ENCODE data around the gene STUM.
"Not testable (repeated sequence)": the region's sequence is repeated elsewhere in the genome, so short reads cannot be mapped to it uniquely, and the experiment has no call there.

Gene STUM

DNA sequence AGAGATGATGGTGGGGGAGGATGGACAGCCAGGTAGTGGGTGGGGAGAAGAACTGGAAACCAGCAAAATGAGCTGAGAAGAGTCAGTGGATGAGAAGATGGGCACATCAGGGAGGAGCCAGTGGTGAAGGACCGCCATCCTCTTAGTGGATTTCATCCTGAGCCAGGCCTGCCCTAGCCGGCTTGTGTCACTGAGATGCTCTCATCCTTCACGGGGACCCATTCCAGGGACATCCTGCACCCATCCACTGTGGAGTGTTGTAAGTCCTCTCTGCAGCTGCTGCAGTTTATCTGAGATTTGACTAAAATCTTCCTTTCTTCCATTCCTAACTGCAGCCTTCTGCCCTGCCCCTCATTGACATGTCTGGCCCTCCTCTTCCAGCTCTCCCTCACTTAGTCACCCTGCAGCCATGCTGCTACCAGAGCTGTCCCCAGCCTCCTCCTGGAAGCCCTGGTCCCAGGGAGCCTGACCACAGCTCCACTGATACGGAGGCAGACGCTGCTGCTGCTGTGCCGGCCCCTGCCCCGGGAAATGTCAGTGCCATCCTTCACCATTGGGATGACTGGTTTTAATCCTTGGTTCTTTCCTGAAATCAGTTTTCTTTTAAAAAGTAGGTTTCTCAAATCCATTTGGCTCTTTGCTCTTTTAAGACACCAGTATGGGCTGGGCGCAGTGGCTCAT, 33.2 kb downstream of the STUM start:
- DNase-seq (ENCODE audit: low read depth in 2 of 2) = no peak

DNA sequence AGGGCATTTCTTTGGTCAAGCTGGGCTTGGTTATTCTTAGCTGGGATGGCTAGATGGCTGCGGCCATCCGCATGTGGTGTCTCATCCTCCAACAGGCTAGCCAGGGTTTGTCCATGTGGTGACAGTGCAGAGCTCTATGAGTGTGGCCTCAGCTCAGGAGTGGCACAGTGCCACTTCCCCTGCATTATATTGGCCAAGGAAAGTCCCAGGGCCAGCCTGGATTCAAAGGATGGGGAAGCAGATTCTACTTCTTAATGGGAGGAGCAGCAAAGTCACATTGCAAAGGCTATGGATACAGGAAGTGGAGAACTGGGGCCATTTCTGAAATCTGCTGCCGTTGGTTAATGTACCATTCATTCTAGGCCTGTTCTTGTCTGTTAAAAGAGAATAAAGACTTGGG, 34.4 kb downstream of the STUM start:
- no peak for DNase-seq (ENCODE audit: low read depth in 2 of 2)

- DNase-seq (ENCODE audit: low read depth in 2 of 2) = no peak
These were observed 35.6 kb downstream of the STUM start for GRCh38 chr1:226584164-226584563.

DNA sequence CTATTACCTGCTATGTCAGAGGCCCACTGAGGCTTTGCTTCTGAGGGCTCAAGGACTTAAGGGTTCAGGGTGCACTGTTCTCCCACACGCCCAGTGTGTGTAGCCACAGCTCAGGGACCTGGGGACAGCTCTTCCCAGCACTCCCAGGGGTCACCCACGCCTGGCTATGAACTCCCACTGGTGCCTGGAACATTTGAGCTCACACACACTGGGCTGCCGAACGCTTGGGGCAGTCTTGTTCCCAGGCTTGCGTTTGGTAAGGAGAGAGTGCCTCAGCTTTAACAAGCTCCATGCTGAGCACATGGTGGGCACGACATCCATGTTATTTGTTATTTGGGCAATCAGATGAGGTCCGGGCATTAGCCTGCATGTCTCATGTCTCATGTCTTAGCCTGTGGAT, 37.6 kb downstream of the STUM start:
- no peak for DNase-seq (ENCODE audit: low read depth in 2 of 2)

GRCh38 chr1:226586650-226587422, 38.3 kb downstream of the STUM start:
- no peak for DNase-seq (ENCODE audit: low read depth in 2 of 2)

DNA sequence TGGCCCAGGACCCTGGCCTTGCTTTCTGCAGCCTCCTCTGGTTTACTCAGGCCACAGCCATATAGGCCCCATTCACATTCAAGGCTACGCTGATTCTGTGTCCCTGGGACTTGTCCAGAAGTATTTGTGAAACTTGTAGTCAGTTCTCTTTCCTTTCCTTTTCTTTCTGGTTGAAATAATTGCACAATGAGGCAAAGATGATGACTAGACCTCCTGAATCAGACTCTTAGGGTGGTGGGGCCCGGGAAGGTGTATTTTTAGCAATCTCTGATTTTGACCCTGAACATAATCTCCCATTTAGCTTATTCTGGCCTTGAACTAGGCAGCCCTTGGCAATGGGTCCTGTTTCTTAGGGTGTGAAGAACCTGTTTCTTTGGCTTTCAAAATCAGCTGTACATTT, 39.9 kb downstream of the STUM start:
- DNase-seq (ENCODE audit: low read depth in 2 of 2) = no peak

DNA sequence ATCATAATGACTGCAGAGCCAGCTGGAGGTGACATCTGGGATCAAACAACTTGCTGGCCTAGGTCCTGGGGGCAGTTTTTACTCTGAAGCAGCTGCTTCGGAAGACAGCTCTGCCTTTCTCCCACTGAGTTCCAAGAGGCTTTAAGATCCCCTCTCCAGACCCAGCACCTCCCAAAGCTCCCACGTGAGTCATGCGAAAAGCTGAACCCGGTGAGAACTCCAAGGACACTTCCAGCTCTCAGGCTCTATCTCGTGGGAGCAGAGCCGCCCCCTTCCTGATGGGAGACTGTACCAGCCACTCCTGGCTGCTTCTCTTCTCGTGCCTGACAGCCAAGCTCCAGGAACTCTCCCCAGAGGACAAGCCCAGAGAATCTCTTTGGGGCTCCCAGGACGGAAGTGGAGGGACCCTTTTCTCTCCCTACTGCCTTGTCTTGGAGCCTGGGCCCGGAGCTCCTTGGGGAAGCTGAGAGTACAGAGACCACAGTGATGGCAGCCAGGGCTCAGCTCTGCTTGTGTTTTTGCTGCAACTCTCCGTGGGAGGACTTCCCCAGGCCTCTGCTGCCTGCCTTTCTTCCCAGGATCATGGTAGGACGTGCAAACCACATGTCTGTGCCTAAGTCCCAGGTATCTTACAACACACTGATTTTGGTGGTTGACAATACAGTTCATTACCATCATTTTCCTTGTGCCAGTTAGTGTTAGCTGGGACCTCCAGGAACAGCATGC, 40.6 kb downstream of the STUM start:
- no peak for DNase-seq (ENCODE audit: low read depth in 2 of 2)

DNA sequence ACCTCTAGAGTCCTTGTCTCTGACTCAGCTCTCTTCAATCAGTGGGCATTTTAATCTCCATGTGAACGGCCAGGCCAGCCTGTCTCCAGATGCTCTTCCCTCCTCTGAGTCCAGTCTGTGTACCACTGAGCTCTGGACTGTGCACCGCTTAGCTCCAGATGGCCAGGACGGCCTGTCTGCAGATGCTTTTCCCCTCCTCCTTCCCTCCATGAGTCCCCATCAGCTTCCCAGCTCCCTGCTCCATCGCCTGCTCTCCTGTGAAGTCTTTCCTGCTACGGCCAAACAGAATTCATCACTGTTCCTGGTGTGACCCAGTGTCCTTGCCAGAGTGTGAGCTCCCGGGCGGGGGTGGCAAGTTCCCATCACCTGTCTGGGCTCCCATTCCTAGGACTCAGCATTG, 42.0 kb downstream of the STUM start:
- DNase-seq (ENCODE audit: low read depth in 2 of 2) = no peak

DNA sequence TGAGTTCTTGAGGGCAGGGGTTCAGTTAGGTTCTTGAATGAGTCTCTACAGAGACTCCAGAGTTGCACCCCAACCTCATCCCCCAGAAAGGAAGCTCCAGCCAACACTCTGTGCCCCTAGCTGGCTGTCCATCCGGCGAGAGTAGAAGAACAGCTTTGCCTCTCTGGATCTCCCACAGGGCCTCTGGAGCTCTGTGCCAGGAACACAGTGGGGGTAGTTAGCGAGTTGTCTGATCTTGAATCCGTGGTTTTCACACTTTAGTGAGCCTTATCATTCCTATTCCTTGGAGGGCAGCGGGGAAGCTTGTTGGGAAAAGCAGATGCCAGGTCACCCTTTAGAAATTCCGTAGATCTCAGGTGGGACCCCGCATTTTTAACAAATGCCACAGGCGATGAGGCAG, 45.0 kb downstream of the STUM start:
- no peak for DNase-seq (ENCODE audit: low read depth in 2 of 2)

- DNase-seq (ENCODE audit: low read depth in 2 of 2) = no peak
These were observed 48.1 kb downstream of the STUM start for GRCh38 chr1:226596531-226597165.

- no peak for DNase-seq (ENCODE audit: low read depth in 2 of 2)
These were observed 49.3 kb downstream of the STUM start for GRCh38 chr1:226597616-226598454.

DNA sequence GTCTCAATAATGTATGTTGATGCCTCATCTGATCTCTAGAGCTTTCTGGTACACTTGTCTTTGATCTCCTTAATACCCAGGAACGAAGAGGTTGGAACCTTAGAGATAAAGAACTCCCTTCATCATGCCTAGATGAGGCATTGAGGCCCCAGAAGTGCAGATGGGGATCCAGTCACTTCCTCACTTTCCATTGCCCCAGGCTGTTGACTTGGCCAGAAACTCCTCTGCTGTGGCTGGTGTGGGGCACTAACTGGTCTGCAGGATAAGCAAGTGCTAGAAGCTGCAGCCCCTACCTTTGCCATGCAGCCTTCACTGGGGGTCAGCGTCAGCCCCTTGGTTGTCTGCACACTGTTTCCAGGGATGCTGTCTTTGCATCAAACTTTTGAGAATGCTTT, 49.9 kb downstream of the STUM start:
- DNase-seq (ENCODE audit: low read depth in 2 of 2) = no peak

DNA sequence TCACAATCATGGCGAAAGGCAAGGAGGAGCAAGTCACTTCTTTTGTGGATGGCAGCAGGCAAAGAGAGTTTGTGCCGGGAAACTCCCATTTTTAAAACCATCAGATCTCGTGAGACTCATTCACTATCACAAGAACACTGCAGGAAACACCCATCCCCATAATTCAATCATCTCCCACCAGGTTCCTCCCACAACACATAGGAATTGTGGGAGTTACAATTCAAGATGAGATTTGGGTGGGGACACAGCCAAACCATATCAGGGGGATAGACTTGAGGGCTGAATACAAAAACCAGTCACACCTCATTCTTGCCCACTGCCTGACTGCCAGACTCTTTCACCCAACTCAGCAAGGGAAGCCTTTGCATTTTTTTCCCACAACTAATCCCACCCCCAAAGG, 50.4 kb downstream of the STUM start:
- not testable (repeated sequence) for DNase-seq (ENCODE audit: low read depth in 2 of 2)

- DNase-seq (ENCODE audit: low read depth in 2 of 2) = no peak
These were observed 51.2 kb downstream of the STUM start for GRCh38 chr1:226599636-226600238.

DNA sequence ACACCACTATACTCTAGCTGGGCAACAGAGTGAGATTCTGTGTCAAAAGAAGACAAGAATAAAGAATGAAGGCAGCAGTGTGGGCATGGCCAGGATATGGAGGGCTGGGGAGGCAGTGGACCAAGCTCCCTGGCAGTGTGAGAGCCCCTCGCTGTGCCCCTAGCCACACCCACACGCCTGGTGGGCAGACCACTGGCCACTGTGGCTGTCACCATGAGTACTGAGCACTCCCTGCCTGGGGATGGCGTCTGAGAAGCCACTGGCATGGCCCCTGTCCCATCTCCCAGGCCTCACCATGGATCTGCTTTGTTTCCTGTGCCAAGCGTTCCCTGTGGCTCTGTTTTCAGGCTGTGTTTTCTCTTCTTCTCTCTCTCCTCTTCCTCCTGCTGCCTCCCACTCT, 51.7 kb downstream of the STUM start:
- no peak for DNase-seq (ENCODE audit: low read depth in 2 of 2)

DNA sequence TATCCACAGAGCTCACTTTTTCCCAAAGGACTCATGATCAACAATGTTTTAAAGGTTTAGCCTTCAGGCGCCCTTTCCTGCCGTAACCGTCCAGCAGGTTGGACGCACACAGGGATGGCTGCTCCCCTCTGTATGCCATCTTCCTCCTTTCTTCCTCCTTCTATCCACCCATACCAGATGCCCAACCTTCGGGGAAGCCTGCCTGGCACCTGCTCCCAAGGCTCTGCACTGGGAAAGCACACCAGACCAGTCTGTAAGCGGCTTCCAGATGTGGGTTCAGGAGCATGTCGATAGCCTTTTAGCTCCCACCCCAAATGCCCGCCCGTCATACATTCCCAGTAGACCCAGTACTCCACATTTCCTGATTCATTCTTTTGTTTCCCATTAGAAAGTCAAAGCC, 52.9 kb downstream of the STUM start:
- DNase-seq (ENCODE audit: low read depth in 2 of 2) = no peak

GRCh38 chr1:226602186-226603021, 53.8 kb downstream of the STUM start:
- DNase-seq (ENCODE audit: low read depth in 2 of 2) = no peak

DNA sequence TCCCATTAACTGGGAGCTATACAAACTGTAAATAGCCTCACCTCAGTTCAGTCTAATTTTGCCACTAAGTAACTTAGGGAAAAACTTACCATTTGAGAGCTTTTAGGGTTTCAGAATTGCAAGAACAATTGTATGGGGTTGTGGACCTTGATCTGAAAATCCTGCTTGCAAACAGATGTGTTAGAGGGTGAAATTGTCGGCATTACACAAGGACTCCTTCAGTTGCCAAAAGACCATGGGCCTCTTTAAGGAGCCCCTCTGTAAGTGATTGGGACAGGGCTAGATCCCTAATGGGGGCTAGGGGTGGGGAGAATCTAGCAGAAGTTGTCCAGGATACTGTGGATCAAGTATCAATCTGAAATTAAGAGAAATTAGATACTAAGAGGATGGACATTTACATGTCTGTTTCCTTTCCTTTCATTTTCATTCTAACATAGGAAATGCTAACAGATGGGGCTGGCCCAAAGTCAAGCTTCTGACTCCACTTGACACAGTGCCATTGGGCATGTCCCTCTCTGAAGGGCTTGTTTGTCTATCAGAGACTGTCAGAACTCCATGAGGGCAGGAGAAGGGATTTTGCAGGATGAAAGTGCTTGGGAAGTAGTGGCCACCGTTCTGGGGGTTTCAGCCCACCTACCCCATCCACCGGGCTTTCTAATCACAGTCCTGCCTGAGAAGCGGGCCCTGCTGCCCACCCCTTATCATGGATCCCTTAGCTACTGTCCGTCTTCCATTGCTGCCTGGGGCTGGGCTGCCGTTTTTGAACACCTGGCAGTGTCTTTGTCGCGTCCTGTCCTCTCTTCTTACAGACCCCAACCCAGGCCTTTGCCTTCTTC, 54.7 kb downstream of the STUM start:
- no peak for DNase-seq (ENCODE audit: low read depth in 2 of 2)

- no peak for DNase-seq (ENCODE audit: low read depth in 2 of 2)
These were observed 55.4 kb downstream of the STUM start for GRCh38 chr1:226603858-226604559.
